Right cardiac atrium (tissue), 5 donors: ENCODE measurements around the gene NEK2. TPM values are rescaled to one million over a fixed set of nuclear protein-coding genes. Genes with fewer than 3 reads are reported as not detected.
A peak's percentile ranks its signal among the peaks of the same experiment; 100 is the strongest.
"Not testable (repeated sequence)": the region's sequence is repeated elsewhere in the genome, so short reads cannot be mapped to it uniquely, and the experiment has no call there.

Experiments used
- ATAC-seq, 2 donors: fragments of 200-7000 bp; cut with Tn5 transposase; one replicate each; pipeline versions ENCODE4 v1.8.0 to v1.9.1; 2020; ENCODE audit warnings: moderate library complexity in 2 of 2, mild to moderate bottlenecking in 1 of 2
- DNase-seq, 3 donors: peaks; one replicate each; pipeline ENCODE4 v3.0.0-alpha.2; 2020
- H3K27ac ChIP-seq: one replicate; pipeline ENCODE4 v1.5.1; 2013; ENCODE audit warnings: mild to moderate bottlenecking, low read length, control low read depth, moderate library complexity
- H3K27me3 ChIP-seq: one replicate; pipeline ENCODE4 v1.6.1; 2013; ENCODE audit not compliant: control insufficient read depth, insufficient read depth
- H3K4me1 ChIP-seq: one replicate; pipeline ENCODE4 v1.6.1; 2013; ENCODE audit warnings: low read length; ENCODE audit not compliant: control insufficient read depth, insufficient read depth
- H3K4me3 ChIP-seq: one replicate; pipeline ENCODE4 v1.5.1; 2013; ENCODE audit warnings: low read length, control low read depth
- H3K9me3 ChIP-seq: one replicate; pipeline ENCODE4 v1.6.1; 2013; ENCODE audit warnings: low read length; ENCODE audit not compliant: control insufficient read depth
- WGBS: extraction: QIAGEN DNeasy Blood & Tissue Kit; methylation state at CpG from one replicate; pipeline ENCODE4 v1.1.7; 2013; 5-methylcytosine and 5-hydroxymethylcytosine counted together
- intact Hi-C, 4 donors: fragments of 100-400 bp; cut with DNase I; formaldehyde crosslinking; loops; one replicate each; pipeline versions ENCODE4 v1.11.0 to v1.14.0; 2022 to 2023
- polyA plus RNA-seq: library from polyadenylated mRNA; stranded (reverse); fragments of 200-250 nt; gene quantifications from one replicate; pipeline ENCODE4 v1.2.3, GENCODE V29; 2013
- total RNA-seq, 4 donors: library from RNA; stranded (reverse); fragmentation: NEBNext Ultra II Directional; extraction: Animal tissue kit (Norgen Biotek cat#: 25700); gene quantifications; one replicate each; pipeline ENCODE4 v1.2.1, GENCODE V29; 2021
- donor health status: healthy with polysubstance abuse.
- donor health status: DM: no; HTN: yes; CAD: no.
- donor health status: DM: no; HTN: no; CAD: no.
- donor health status: DM: no; HTN: yes; CAD: no; lungs with severe emphysema.
- donor health status: DM: yes; HTN: yes; CAD: no.

NEK2 gene
- total and polyA plus RNA-seq, 5 donors, result 0.25 to 0.80 (median 0.44) TPM; not detected in 2

- intact Hi-C loops, result no loop called here
- Histone ChIP-seq H3K4me3 (no peak overlapping the region), H3K4me1 (peaks cover 2% of the 10 kb centered on the region), H3K27ac (no peak overlapping the region), H3K27me3 (no peaks in the 10 kb centered on the region), H3K9me3 (no peaks in the 10 kb centered on the region)
- DNase-seq (no peak), ATAC-seq (no peak)
- WGBS, result 64% methylated on average over 1 of the region's 1 CpG
Observed at GRCh38 chr1:211640301-211640630, 35.2 kb downstream of the NEK2 start.

DNA sequence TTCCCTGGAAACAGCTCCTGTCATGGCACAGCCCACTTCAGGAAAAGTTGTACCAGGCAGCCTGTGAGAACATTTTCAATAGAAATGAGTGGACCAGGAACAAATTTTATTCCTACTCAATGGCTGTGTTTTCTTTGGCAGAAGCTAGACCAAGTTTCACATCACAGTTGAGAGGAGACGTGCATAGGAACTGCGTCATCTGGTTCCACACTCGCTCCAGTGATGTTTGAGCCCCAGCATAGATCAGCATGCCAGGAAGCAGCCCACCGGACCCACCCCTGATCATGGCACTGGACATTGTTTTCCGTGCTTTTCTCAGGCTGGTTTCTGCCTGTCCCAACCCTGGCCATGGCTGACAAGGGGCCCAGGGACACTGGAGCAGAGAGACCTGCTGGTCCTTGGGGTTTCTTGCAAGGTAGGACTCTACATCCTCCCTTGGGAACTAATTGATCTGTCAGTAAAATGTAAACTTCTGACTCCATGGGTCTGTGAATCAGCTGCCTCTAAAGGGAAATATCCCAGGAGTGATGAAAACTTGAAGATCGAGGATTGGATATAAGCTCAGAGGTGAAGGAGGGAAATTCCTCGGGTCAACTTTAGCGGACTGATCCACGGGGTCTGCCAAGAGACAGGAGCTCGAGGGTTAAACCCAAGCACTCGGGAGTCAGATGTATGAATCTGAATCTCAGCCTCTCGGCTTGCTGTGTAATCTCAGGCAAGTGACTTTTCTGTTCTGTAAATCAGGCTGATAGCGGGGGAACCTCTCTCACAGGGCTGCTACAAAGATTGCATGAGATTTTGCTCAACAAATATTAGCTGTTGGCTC lies 35.7 kb downstream of the NEK2 start:
- peak; percentile 19 to 78 for ATAC-seq
- no peak overlapping the region for H3K4me3 ChIP-seq
- DNase-seq, result no peak
- no peak overlapping the region for H3K27ac ChIP-seq
- 37% methylated on average over 13 of the region's 13 CpGs for WGBS
- intact Hi-C loops, result no loop called here
- H3K9me3 ChIP-seq, result no peaks in the 10 kb centered on the region
- no peaks in the 10 kb centered on the region for H3K27me3 ChIP-seq
- H3K4me1 ChIP-seq, result peaks cover 2% of the 10 kb centered on the region

- H3K4me1 ChIP-seq, result peaks cover 2% of the 10 kb centered on the region
- no peak overlapping the region for H3K27ac ChIP-seq
- intact Hi-C loops, result no loop called here
- H3K27me3 ChIP-seq, result no peaks in the 10 kb centered on the region
- 88% methylated on average over 5 of the region's 5 CpGs for WGBS
- no peaks in the 10 kb centered on the region for H3K9me3 ChIP-seq
- H3K4me3 ChIP-seq, result no peak overlapping the region
- ATAC-seq, result no peak
- DNase-seq, result no peak
Observed at GRCh38 chr1:211638689-211639101, 36.7 kb downstream of the NEK2 start.

DNA sequence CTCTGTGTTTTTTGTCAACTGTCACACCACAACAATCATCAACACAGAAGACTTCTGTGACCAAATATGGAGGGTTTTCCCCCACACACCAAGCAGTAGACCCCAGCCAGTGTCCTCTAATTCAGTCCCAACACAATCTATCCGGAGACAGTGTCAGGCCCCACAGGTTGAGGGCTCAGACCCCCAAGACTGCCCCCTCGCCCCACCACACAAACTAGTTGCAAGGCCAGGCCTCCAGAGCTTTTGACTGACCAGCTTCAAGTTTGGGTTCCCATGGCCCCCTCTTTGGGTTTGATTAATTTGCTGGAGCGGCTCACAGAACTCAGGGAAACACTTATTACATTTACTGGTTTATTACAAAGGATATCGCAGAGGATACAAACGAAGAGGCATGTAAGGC lies 37.2 kb downstream of the NEK2 start:
- Histone ChIP-seq H3K4me3 (no peak overlapping the region), H3K4me1 (peaks cover 5% of the 10 kb centered on the region), H3K27ac (no peak overlapping the region), H3K9me3 (no peaks in the 10 kb centered on the region), H3K27me3 (no peaks in the 10 kb centered on the region)
- ATAC-seq (no peak), DNase-seq (no peak)
- intact Hi-C loops, result no loop called here
- 72% methylated on average over 5 of the region's 5 CpGs for WGBS

DNA sequence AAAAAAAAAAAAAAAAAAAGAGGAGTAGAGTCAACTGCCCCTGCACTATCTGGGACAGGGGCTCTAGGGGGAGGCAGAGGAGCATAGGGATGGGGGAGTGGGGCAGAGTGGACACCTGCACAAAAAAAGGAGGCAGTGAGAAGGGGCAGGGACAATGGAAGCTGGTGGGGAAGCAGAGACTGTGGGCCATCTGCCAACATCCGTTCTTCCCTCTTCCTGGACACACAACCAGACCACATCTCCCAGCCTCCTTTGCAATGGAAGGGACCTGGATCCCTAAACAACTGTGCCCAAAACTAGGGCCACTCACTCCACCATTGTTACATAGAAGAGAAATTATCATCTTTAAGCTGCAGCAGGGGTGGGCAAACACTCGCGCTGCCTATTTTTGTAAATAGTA lies 38.4 kb downstream of the NEK2 start:
- intact Hi-C loops, result no loop called here
- no peaks in the 10 kb centered on the region for H3K27me3 ChIP-seq
- H3K27ac ChIP-seq, result no peak overlapping the region
- H3K4me1 ChIP-seq, result peaks cover 14% of the 10 kb centered on the region
- DNase-seq, result no peak
- H3K9me3 ChIP-seq, result no peaks in the 10 kb centered on the region
- H3K4me3 ChIP-seq, result no peak overlapping the region
- ATAC-seq, result no peak
- 70% methylated on average over 3 of the region's 3 CpGs for WGBS

DNA sequence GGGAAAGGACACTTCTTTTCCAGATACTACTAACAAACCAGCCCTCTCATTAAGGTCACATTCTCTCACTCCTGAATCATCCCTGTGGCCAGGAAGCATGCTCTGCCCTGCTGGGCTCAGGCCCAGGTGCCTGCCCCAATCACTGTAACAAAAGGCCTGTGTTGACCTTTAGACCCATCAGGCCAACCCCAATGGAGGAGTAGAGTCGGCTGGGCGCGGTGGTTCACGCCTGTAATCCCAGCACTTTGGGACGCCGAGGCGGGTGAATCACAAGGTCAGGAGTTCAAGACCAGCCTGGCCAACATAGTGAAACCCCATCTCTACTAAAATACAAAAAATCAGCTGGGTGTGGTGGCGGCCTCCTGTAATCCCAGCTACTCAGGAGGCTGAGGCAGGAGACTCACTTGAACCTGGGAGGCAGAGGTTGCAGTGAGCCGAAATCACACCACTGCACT lies 38.8 kb downstream of the NEK2 start:
- H3K9me3 ChIP-seq, H3K27me3 ChIP-seq, ATAC-seq, H3K27ac ChIP-seq, DNase-seq, H3K4me3 ChIP-seq, intact Hi-C loops: not testable (repeated sequence)
- peaks cover 14% of the 10 kb centered on the region for H3K4me1 ChIP-seq
- 72% methylated on average over 9 of the region's 9 CpGs for WGBS

- WGBS, result 84% methylated on average over 9 of the region's 9 CpGs
- intact Hi-C loops, result no loop called here
- H3K4me1 ChIP-seq, result peaks cover 19% of the 10 kb centered on the region
- no peaks in the 10 kb centered on the region for H3K9me3 ChIP-seq
- DNase-seq (no peak), ATAC-seq (no peak)
- no peak overlapping the region for H3K4me3 ChIP-seq
- H3K27me3 ChIP-seq, result no peaks in the 10 kb centered on the region
- H3K27ac ChIP-seq, result no peak overlapping the region
Observed at GRCh38 chr1:211635597-211636205, 39.7 kb downstream of the NEK2 start.

- Histone ChIP-seq H3K27ac (no peak overlapping the region), H3K27me3 (no peaks in the 10 kb centered on the region), H3K4me3 (no peak overlapping the region), H3K9me3 (no peaks in the 10 kb centered on the region), H3K4me1 (peaks cover 24% of the 10 kb centered on the region)
- 95% methylated on average over 4 of the region's 4 CpGs for WGBS
- ATAC-seq (no peak), DNase-seq (no peak)
- intact Hi-C loops, result loop anchor here in 1 of 4 donors (5.0 kb wide), 1 partner anchor 58 kb away; the partner anchor contains the start of gene SLC30A1
Observed at GRCh38 chr1:211634931-211635330, 40.5 kb downstream of the NEK2 start.

DNA sequence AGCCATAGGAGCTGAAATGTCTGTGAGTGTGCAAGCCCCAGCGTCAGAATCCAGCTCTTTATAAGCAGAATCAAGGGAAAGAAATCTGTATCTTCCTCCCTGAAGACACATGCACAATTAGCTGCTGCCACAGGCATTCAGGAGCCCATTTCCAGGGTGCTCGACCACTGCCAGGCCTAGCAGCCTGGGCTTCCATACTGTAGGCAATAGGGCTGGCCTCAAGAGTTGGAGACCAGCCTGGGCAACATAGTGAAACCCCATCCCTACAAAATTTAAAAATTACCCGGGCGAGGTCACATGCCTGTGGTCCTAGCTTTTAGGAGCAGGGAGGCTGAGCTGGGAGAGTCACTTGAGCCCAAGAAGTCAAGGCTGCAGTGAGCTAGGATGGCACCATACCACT lies 41.0 kb downstream of the NEK2 start:
- intact Hi-C loops, result loop anchor here in 1 of 4 donors (5.0 kb wide), 1 partner anchor 57 kb away; the partner anchor contains the start of gene SLC30A1
- Histone ChIP-seq H3K4me1 (peaks cover 24% of the 10 kb centered on the region), H3K4me3 (no peak overlapping the region), H3K9me3 (no peaks in the 10 kb centered on the region), H3K27ac (no peak overlapping the region), H3K27me3 (no peaks in the 10 kb centered on the region)
- 91% methylated on average over 4 of the region's 4 CpGs for WGBS
- ATAC-seq, result no peak
- DNase-seq, result no peak

- Histone ChIP-seq H3K27me3 (no peaks in the 10 kb centered on the region), H3K27ac (peak overlapping the region; percentile 42), H3K4me3 (no peak overlapping the region), H3K9me3 (no peaks in the 10 kb centered on the region), H3K4me1 (peaks cover 24% of the 10 kb centered on the region)
- intact Hi-C loops, result loop anchor here in 1 of 4 donors (5.0 kb wide), 1 partner anchor 56 kb away; the partner anchor contains the start of gene SLC30A1
- 79% methylated on average over 8 of the region's 8 CpGs for WGBS
- DNase-seq (no peak), ATAC-seq (no peak)
Observed at GRCh38 chr1:211633524-211633846, 41.9 kb downstream of the NEK2 start.

DNA sequence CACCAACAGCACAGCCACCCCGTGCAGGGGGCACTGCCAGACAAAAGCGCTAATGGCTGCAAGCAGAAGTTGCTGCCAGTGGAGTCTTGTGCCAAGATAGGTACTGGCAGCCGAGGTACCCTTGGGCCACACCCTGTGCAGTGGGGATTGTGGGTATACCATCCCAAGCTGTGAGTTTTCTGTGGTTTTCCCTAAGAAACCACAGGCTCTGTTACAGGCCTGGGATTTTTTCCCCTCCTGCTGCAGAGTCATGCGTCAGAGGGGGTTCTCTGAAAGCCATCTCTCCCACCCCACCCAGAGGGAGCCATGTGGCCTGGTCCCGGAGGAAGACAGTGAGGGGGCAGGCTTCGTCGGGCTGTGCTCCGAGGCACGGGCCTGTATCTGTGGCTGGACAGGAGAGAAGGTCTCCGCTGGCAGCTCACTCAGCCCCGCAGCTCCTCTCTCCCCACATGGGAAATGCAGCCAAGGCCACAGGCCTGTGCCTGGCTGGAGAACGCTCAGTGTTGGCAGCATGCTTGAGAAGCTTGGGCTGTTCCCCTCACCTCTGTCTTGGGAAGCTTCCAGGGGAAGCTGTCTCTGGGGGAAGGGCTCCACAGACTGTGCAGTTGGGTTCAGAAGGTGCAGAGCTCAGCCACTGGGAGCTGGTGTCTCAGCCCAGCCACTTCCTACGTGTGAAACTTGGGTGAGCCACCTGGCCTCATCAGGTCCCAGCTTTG lies 42.5 kb downstream of the NEK2 start:
- Histone ChIP-seq H3K4me1 (peaks cover 24% of the 10 kb centered on the region), H3K9me3 (no peaks in the 10 kb centered on the region), H3K4me3 (no peak overlapping the region), H3K27ac (peak overlapping the region; percentile 68), H3K27me3 (no peaks in the 10 kb centered on the region)
- DNase-seq, result peak; percentile 62 to 84 (median 84)
- ATAC-seq, result peak; percentile 77 to 83
- WGBS, result 41% methylated on average over 13 of the region's 13 CpGs
- intact Hi-C loops, result loop anchor here in 1 of 4 donors (5.0 kb wide), 1 partner anchor 56 kb away; the partner anchor contains the start of gene SLC30A1
